ENCODE results near the gene PASK.

Gene PASK

DNA sequence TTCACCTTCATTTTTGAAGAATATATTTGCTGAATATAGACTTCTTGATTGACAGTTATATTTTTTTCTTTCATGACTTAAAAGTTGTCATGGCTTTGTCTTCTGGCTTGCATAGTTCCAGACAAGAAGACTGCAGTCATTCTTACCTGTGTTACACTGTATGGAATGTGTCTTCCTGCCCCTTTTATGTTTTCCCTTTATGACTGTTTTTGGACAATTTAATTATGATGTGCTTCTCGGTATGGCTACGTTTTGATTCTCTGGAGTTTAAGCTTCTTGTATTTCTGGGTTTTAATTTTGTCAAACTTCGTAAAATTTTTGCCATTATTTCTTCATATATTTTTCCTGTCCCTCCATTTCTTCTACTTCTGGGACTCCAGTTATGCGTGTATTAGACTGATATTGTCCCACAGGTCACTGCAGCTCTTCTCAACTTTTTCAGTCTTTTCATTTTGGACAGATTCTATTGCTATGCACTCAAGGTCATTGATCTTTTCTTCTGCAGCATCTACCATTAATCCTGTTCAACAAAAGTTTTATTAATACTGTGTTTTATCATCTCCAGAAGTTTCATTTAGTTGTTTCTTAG, 64.3 kb downstream of the PASK start:
- TF ChIP-seq JUND (IDR thresholded peaks at IDR 0.05; ENCODE audit: low read depth): no peak
- no peak for DNase-seq (ENCODE audit: low read depth in 1 of 2, low spot score in 1 of 2)
- in situ Hi-C loops (cut with HindIII; ENCODE audit: low pct_unique_long_range_greater_than_20kb, low sequenced_read_pairs): no loop called here

GRCh38 chr2:241083091-241083415, 66.2 kb downstream of the PASK start:
- in situ Hi-C loops (cut with HindIII; ENCODE audit: low pct_unique_long_range_greater_than_20kb, low sequenced_read_pairs): no loop called here
- DNase-seq (ENCODE audit: low read depth in 1 of 2, low spot score in 1 of 2): no peak
- no peak for TF ChIP-seq JUND (IDR thresholded peaks at IDR 0.05; ENCODE audit: low read depth)

DNA sequence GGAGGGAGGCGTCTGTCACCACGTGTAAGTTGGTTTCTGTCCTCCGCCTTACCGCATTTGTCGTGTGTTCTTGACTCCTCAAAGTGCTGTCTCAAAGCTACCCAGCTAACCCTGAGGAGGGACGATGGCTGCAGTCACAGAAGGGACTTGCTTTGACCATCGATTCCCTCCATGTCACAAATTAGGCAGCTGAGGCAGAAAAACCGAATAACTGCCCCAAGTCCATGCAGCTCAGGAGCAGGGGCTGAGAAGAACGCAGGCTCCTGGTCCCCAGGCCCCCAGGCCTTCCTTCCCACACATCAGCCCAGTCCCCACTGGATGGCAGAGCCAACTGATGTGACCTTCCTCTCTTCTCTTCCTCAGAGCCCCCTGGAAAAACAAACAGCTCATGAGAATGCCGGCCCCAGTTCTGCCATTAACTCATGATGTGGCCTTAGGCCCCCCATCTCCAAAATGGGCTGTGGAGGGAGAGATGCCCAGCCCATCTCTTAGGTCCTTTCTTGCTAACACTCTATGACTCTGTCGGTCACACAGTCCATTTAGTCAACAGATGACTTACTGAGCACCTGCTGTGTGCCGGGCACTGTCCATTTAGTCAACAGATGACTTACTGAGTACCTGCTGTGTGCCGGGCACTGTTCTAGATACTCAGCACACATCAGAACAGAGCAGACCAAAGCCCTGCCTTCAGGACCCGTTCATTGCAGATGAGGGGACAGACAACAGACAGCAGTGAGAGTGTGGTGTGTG, 66.8 kb downstream of the PASK start:
- TF ChIP-seq JUND (IDR thresholded peaks at IDR 0.05; ENCODE audit: low read depth): no peak
- DNase-seq (ENCODE audit: low read depth in 1 of 2, low spot score in 1 of 2): no peak
- in situ Hi-C loops (cut with HindIII; ENCODE audit: low pct_unique_long_range_greater_than_20kb, low sequenced_read_pairs): no loop called here

DNA sequence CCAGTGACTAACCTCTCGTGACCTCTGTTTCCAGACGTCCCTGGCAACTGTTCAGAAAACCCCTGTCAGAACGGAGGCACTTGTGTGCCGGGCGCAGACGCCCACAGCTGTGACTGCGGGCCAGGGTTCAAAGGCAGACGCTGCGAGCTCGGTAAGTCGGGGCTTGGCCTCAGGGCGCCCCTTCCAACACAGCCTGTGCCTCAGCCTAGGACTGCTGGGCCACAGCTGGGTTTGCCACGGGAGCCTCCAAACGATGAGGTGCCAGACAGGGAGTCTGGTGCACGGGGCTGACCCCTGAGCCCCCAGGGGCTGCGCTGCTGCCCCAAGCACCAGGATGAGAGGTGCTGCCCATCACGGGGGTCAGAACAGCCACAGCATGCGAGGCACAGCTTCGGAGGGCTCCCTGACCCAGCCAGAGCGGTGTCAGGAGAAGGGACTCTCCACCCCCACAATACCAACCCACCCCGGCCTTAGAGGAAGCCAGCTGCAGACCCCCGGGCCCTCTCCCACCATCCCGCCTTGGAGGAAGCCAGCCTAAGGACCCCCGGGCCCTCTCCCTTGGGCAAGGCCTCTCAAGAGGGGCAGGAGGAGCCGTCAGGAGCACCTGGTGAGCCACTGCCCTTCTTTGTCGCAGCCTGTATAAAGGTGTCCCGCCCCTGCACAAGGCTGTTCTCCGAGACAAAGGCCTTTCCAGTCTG, 67.5 kb downstream of the PASK start:
- no peak for TF ChIP-seq JUND (IDR thresholded peaks at IDR 0.05; ENCODE audit: low read depth)
- DNase-seq (ENCODE audit: low read depth in 1 of 2, low spot score in 1 of 2): no peak
- in situ Hi-C loops (cut with HindIII; ENCODE audit: low pct_unique_long_range_greater_than_20kb, low sequenced_read_pairs): no loop called here

DNA sequence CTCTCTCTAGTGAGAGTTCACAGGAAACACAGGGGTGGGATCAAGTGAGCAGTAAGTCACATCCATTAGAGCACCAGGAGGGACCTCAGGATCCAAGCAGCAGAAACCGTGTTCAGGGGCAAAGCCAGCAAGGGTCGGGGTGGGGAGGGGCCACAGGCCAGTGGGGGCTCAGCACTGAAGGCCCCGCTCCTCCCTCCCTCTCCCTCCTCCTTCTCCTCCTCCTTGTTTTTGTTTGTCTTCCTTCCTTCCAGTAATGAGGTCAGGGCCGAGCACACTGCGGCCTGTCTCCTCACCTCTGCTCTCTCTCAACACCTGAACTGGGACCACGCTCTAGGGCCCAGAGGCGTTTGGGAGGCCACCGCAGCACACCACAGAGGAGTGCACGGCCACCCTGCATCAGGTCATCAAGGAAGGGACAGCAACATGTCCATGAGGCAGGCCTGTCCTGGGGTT, 68.1 kb downstream of the PASK start:
- in situ Hi-C loops (cut with HindIII; ENCODE audit: low pct_unique_long_range_greater_than_20kb, low sequenced_read_pairs): no loop called here
- TF ChIP-seq JUND (IDR thresholded peaks at IDR 0.05; ENCODE audit: low read depth): no peak
- no peak for DNase-seq (ENCODE audit: low read depth in 1 of 2, low spot score in 1 of 2)

DNA sequence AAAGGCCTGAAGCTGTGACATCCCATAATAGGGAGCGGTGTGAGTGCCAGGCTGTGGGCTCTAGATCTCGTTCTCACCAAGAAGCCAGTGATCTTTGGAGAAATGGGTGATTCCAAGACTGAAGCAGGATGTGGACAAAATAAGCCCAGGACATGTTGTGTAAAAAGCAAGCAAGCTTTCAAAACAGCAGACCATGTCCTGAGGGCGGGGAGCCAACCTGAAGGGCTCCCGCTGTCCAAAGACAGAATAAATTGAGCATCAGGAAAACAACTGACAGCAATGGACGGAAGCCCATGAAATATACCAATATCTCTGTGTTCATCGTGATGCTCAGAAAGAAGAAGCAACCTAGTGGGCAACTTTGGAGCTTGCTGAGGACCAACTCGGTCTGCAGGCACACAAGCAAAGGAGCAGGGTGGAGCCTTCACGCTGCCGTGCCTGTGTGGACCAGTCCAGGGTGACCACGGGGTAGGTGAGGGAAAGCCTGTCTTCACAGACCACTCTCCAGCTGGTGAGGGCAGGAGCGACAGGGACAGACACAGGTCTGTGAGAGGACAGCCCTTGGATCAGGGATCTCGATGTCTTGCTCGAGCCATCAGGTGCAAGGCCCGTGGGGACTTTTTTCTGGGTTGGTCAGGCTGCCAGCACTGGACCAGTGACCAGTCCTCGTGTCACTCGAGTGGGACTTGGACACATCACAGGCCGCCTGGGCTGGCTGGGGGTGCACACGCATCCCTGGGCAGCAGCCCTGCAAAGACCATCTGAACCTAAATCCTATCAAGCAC, 68.7 kb downstream of the PASK start:
- in situ Hi-C loops (cut with HindIII; ENCODE audit: low pct_unique_long_range_greater_than_20kb, low sequenced_read_pairs): no loop called here
- TF ChIP-seq JUND (IDR thresholded peaks at IDR 0.05; ENCODE audit: low read depth): no peak
- no peak for DNase-seq (ENCODE audit: low read depth in 1 of 2, low spot score in 1 of 2)

- TF ChIP-seq JUND (IDR thresholded peaks at IDR 0.05; ENCODE audit: low read depth): no peak
- in situ Hi-C loops (cut with HindIII; ENCODE audit: low pct_unique_long_range_greater_than_20kb, low sequenced_read_pairs): no loop called here
- DNase-seq (ENCODE audit: low read depth in 1 of 2, low spot score in 1 of 2): no peak
These were observed 74.3 kb downstream of the PASK start for GRCh38 chr2:241074901-241075540.

GRCh38 chr2:241074065-241074818, 75.0 kb downstream of the PASK start:
- no peak for DNase-seq (ENCODE audit: low read depth in 1 of 2, low spot score in 1 of 2)
- in situ Hi-C loops (cut with HindIII; ENCODE audit: low pct_unique_long_range_greater_than_20kb, low sequenced_read_pairs): no loop called here
- TF ChIP-seq JUND (IDR thresholded peaks at IDR 0.05; ENCODE audit: low read depth): no peak

GRCh38 chr2:241073166-241074064, 75.9 kb downstream of the PASK start:
- in situ Hi-C loops (cut with HindIII; ENCODE audit: low pct_unique_long_range_greater_than_20kb, low sequenced_read_pairs): no loop called here
- no peak for TF ChIP-seq JUND (IDR thresholded peaks at IDR 0.05; ENCODE audit: low read depth)
- DNase-seq (ENCODE audit: low read depth in 1 of 2, low spot score in 1 of 2): no peak

- in situ Hi-C loops (cut with HindIII; ENCODE audit: low pct_unique_long_range_greater_than_20kb, low sequenced_read_pairs): no loop called here
- no peak for TF ChIP-seq JUND (IDR thresholded peaks at IDR 0.05; ENCODE audit: low read depth)
- DNase-seq (ENCODE audit: low read depth in 1 of 2, low spot score in 1 of 2): no peak
These were observed 76.6 kb downstream of the PASK start for GRCh38 chr2:241072553-241073165.

All from T47D (cell line).